Measurements from ENCODE around the gene HEBP1.
"Not testable (repeated sequence)": the region's sequence is repeated elsewhere in the genome, so short reads cannot be mapped to it uniquely, and the experiment has no call there.

Gene HEBP1

DNA sequence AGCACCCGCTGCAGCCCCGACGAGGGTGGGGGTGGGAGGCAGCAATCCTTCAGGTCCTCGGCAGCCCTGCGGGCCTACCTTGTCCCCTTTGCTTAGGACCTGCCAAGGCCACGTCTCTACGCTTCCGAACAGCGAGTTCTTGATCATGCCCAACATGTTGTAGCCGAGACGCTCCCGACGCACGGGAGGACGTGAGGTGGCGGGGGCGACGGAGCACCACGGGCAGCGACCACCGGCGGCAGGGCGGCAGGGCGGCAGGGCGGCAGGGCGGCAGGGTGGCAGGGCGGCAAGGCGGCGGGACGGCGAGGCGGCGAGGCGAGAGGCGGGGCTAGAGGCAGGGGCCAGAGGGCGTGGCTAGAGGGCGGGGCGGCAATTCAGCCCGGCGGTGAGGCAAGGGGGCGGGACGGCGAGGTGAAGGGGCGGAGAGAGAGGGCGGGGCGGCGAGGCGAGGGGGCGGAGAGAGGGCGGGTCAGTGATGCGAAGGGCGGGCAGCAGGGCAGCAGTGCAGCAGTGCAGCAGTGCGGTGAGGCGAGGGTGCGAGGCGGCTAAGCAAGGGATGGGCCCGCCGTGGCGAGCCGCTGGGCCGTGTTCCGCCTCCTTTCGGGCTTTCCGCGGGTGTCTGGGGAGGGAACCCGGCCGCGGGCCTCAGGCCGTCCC is at the start of gene HEBP1:
Gene HEBP1 (minus strand): TSS at position 307 of the 657 bp plus-strand sequence. CDS start 151 bp downstream, at position 156.
- peak; percentile 30 for DNase-seq

DNA sequence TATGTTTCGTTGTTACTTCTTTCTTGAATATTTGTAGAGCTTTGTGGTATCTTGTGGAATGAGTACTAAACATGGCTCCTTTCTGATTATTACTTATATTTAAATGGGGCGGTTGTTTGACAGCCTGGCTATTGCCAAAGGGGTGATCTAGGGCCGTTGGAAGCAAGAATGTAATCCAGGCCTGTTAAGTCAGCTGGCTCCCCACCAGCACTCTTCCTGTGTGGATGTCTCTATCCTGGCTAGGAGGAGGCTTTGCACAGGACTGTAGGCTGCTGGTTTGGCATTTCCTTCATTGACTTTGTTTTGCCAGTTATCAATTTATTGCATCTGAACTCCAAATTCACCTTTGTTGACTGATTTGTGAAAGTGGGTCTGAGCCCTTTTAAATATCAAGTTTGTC is 49.8 kb upstream of the HEBP1 start:
- no peak for DNase-seq

GRCh38 chr12:13046964-13047363 is 46.9 kb upstream of the HEBP1 start:
- DNase-seq, result no peak

DNA sequence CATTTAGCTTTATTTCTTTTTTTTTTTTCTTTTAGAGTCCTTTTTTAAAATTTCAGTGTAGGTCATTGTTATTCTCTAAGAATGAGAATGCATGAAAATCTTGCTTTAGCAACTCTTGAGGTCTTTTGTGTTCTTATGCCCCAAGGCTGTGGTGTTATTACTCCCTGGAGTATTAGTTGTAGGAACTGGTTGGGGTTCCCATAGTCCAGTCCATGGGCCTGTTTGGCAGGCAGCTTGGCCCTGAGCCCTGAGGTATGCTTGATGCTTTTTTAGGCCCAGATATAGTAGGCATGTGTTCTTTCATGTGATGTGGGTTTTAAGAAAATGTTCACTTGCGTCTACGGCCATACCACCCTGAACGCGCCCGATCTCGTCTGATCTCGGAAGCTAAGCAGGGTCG is 45.8 kb upstream of the HEBP1 start:
- no peak for DNase-seq

DNA sequence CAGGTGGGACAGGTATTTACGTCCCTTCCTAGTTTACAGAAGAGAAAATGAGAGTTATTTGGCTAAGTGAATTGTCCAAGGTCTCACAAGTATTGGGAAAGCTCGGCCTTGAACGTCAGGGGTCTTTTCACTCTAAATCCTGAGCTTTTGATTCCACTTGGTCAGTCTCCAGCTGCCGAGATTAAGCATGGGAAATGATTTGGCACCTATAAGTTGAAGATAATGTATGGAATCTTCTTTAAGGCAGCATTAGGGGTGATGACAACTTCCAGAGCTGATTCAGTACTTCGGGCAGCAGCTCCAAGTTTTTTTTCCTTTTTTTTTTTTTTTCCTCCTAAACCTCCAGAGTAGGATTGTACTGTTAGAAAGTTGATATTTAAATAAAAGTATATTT is 44.8 kb upstream of the HEBP1 start:
- no peak for DNase-seq

GRCh38 chr12:13044002-13044905 is 44.2 kb upstream of the HEBP1 start, which contains the start of gene FAM234B:
FAM234B (plus strand) TSS chr12:13044381; CDS start chr12:13044404, 23 bp downstream.
- no peak for DNase-seq

DNA sequence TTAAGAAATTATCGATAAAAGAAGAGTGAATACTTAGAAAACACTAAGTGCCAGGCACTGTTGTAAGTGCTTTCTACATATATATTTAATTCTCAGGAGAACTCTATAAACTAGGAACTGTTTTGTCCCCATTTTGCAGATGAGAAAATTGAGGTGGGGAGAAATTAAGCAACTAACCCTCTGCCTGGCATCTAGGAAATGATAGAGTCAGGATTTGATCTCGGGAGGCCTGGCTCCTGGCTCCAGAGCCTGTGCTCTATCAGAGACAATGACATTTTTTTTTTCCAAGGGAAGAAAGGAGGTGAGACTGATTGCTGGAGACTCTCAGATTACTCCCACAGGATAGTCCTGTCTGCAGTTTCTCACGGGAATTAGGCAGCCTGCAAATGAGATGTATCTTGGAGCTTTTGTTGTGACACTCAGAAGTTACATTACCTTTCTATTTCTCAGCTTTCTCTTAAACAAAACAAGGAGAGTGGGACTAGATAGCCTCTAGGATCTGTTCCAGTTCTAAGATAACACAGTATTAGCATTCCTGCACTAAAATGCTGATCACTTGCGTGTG is 42.7 kb upstream of the HEBP1 start:
- DNase-seq, result no peak

GRCh38 chr12:13041224-13041623 is 41.2 kb upstream of the HEBP1 start:
- no peak for DNase-seq

DNA sequence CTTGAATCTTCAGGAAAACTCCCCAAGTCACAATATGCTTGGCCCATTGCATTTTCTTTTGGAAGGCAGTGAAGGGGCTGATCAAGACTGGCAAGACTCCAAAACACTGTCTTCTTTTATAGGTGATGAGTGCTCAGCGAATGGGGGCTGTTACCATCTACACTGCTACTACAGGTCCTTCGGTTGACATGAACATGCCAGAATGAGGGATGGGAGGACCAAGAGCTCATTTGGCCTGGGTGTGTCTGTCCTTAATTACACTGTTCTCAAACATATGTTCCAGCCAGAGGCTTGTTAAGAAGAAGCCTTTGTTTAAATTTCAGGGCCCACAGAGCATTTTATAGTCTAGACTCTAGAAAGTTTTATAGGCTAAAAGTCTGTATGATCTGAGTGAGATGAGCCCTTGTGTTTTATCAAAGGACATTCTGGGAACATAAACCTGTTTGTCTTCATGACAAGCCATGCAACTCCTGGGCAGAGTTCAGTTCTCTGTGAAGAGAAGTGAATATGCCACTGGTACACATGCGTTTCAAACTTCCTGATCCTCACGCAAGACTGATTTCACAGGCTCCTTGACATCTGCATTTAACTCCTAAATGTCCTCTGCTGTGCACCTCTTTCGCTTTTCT is 39.4 kb upstream of the HEBP1 start:
- DNase-seq, result no peak

- DNase-seq, result no peak
Observed at GRCh38 chr12:13038491-13039161, 38.6 kb upstream of the HEBP1 start.

DNA sequence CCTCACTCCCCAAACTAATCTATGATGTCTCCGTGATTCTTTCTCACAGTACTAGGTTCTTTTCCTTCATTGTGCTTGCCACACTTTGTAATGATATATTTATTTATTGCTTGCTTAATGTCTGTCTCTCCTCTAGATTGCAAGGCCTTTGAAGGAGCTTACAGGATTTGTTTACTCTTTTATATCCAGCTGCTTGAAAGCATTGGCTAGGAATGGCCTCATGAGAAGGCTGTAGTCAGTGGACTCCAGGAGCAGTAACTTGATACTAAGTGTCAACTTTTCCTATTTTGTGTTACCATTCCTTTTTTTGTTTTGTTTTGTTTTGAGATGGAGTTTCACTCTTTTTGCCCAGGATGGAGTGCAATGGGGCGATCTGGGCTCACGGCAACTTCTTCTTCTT is 36.8 kb upstream of the HEBP1 start:
- no peak for DNase-seq

- not testable (repeated sequence) for DNase-seq
Observed at GRCh38 chr12:13035335-13035734, 35.3 kb upstream of the HEBP1 start.

GRCh38 chr12:13033476-13033875 is 33.4 kb upstream of the HEBP1 start:
- no peak for DNase-seq

DNA sequence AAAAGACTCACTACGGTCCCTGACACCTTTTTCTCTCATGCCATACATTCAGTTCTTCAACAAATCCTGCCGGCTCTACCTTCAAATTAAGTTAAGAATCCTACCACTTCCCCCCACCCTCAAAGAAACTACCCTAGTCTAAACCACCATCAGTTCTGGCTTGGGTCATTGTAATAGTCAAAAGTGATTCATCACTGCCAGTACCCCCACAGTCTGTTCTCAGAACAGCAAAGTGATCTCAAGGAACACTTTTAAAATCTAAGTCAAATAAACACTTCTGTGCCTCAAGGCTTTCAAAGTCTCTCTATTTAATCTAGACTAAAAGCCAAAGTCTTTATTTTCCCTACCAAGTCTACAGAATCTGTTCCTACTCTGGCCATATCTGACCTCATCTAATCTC is 32.1 kb upstream of the HEBP1 start:
- no peak for DNase-seq

GRCh38 chr12:13030541-13031291 is 30.7 kb upstream of the HEBP1 start:
- DNase-seq, result no peak

DNA sequence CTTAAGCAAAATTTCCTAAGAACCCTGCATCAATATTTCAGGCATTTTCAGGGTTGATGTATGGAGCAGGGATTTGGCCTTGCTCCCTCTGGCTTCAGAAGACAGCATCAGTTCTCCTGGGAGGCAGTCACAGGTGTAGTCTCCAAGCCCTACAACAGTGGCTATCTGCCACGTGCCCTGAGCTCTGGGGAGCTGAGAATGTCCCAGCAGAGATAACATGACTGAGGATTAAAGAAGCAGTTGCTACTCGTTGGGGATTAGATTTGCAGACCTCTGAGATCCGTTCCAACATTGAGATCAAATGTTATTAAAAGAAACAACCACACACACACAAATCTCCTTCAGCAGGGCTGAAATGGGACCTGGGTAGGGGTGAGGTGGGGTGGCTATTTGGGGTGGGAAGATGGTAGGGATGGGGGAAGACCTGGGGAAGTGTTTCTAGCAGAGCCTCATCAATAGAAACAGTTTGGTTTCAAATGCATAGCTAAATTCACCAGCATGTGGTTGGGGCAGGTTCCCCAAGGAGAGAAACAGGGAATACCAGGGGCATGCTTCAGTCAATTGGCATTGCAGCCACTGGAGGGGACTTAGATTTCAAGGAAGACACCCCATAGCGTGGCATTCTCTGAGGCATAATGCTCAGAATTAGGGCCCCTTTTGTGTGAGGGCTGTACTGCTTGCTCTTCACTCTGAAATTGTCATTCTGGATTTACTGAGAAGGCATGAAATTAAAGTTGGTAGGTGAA is 28.9 kb upstream of the HEBP1 start:
- DNase-seq, result no peak

GRCh38 chr12:13027508-13027907 is 27.4 kb upstream of the HEBP1 start:
- DNase-seq, result no peak

DNA sequence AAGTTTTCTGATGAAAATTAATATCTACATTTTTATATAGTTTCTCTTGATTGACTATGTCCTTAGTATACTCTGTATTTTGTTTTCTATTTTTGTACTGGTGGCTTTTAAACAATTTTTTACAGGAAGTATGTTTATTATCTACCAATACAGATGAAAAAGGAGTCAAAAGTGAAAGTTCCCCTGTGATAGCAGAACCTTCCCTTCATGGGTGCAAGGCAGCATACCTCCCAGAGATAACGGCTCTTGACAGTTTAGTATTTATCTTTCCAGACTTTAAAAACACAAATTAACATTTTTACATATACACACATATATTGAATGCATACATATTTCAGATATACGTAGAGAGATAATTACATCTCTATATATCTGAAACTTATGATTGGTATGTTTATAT is 27.0 kb upstream of the HEBP1 start:
- no peak for DNase-seq

- DNase-seq, result no peak
Observed at GRCh38 chr12:13026286-13026685, 26.2 kb upstream of the HEBP1 start.

GRCh38 chr12:13024531-13024916 is 24.5 kb upstream of the HEBP1 start:
- DNase-seq, result no peak

GRCh38 chr12:13023811-13024530 is 23.9 kb upstream of the HEBP1 start:
- DNase-seq, result no peak
